Stomach (tissue), 9 donors: Measurements from ENCODE around the gene FMN2. TPM values are rescaled to one million over a fixed set of nuclear protein-coding genes. Genes with fewer than 3 reads are reported as not detected.

ENCODE experiments used
- DNase-seq, 2 donors: peaks; one replicate each; pipeline versions ENCODE4 v3.0.0 to v3.0.0-alpha.2; 2013 to 2019
- H3K27ac ChIP-seq, 5 donors: fragments of 200-600 bp in 4 of 5; sonication (generic) in 4 of 5; one replicate each; pipeline ENCODE4 v1.5.1; 2013 to 2019; ENCODE audit warnings: mild to moderate bottlenecking in 1 of 5, moderate library complexity in 1 of 5
- H3K27me3 ChIP-seq, 3 donors: fragments of 200-600 bp; sonication (generic); one replicate each; pipeline ENCODE4 v1.5.1; 2017 to 2019; ENCODE audit warnings: mixed run types in 1 of 3
- H3K36me3 ChIP-seq, 4 donors: fragments of 200-600 bp; sonication (generic); 1 replicate in 3 of 4; 2 replicates in 1 of 4; pipeline ENCODE4 v1.5.1; 2016 to 2019
- H3K4me1 ChIP-seq, 4 donors: fragments of 200-600 bp; sonication (generic); one replicate each; pipeline ENCODE4 v1.5.1; 2016 to 2019
- H3K4me3 ChIP-seq, 4 donors: fragments of 200-600 bp; sonication (generic) in 3 of 4; one replicate each; pipeline ENCODE4 v1.5.1; 2016 to 2019; ENCODE audit warnings: mild to moderate bottlenecking in 1 of 4
- H3K9me3 ChIP-seq, 4 donors: fragments of 200-600 bp; sonication (generic); one replicate each; pipeline ENCODE4 v1.5.1; 2016 to 2019
- CTCF ChIP-seq, 7 experiments: fragments of 450-650 bp in 4 of 7; fragments of 200-600 bp in 3 of 7; sonication (generic) in 3 of 7; IDR thresholded peaks; one replicate each; pipeline ENCODE4 v1.5.1; 2016 to 2019; ENCODE audit warnings: antibody characterized with exemption in 7 of 7, control low read depth in 2 of 7, mild to moderate bottlenecking in 1 of 7
- EP300 ChIP-seq: sonication (generic); formaldehyde crosslinking; IDR thresholded peaks from one replicate; pipeline ENCODE4 v1.6.1; 2017; ENCODE audit warnings: antibody characterized with exemption
- POLR2A ChIP-seq, 4 donors: fragments of 450-650 bp; IDR thresholded peaks; one replicate each; pipeline ENCODE4 v1.6.1; 2016; ENCODE audit warnings: antibody characterized with exemption in 4 of 4, control low read depth in 2 of 4, mild to moderate bottlenecking in 1 of 4, moderate library complexity in 1 of 4
- POLR2AphosphoS5 ChIP-seq, 3 donors: sonication (generic); formaldehyde crosslinking; IDR thresholded peaks; one replicate each; pipeline ENCODE4 v1.6.1; 2016; ENCODE audit warnings: antibody characterized with exemption in 3 of 3
- WGBS, 5 donors: extraction: QIAGEN DNeasy Blood & Tissue Kit in 3 of 5; methylation state at CpG; one replicate each; pipeline versions ENCODE4 v1.1.5 to v1.1.7; 2013 to 2018; 5-methylcytosine and 5-hydroxymethylcytosine counted together
- intact Hi-C: fragments of 100-400 bp; cut with DNase I; formaldehyde crosslinking; loops from one replicate; pipeline ENCODE4 v1.15.1; 2023; ENCODE audit warnings: low total_unique reads
- polyA plus RNA-seq, 3 donors: library from polyadenylated mRNA; stranded (reverse); fragments of 200-250 nt; gene quantifications; one replicate each; pipeline ENCODE4 v1.2.3, GENCODE V29; 2013
- total RNA-seq, 5 donors: library from RNA; depleted of rRNA; stranded (reverse); fragments of >200 nt; gene quantifications; one replicate each; pipeline versions ENCODE4 v1.1.0 to v1.2.3, GENCODE V29; 2014 to 2016
- donor health status: healthy with polysubstance abuse.
- donor health status: Bipolar disorder and iron deficiency.
- donor health status: healthy.

FMN2 gene
- total and polyA plus RNA-seq, 8 donors: 0.61 to 3.3 (median 0.87) TPM; not detected in 2

GRCh38 chr1:240341365-240342250 lies 249.9 kb downstream of the FMN2 start:
- TF ChIP-seq CTCF (IDR thresholded peaks at IDR 0.05) (no peak), EP300 (no peak), POLR2AphosphoS5 (IDR thresholded peaks at IDR 0.05) (no peak), POLR2A (IDR thresholded peaks at IDR 0.05) (no peak)
- Histone ChIP-seq H3K9me3 (no peaks in the 10 kb centered on the region), H3K27ac (no peak overlapping the region), H3K4me3 (no peak overlapping the region), H3K27me3 (no peaks in the 10 kb centered on the region), H3K4me1 (peaks cover 0 to 14% (median 6%) of the 10 kb centered on the region in 4 donors), H3K36me3 (no peaks in the 10 kb centered on the region)
- DNase-seq: peak in 1 of 2 donors; percentile 16
- WGBS, 5 donors: 29 to 47% (median 44%) methylated on average over 6 of the region's 6 CpGs
- intact Hi-C loops: no loop called here

- H3K4me1 ChIP-seq: peaks cover 0 to 14% (median 6%) of the 10 kb centered on the region in 4 donors
- H3K4me3 ChIP-seq: no peak overlapping the region
- no peaks in the 10 kb centered on the region for H3K27me3 ChIP-seq
- H3K27ac ChIP-seq: no peak overlapping the region
- intact Hi-C loops: no loop called here
- H3K36me3 ChIP-seq: no peaks in the 10 kb centered on the region
- no peaks in the 10 kb centered on the region for H3K9me3 ChIP-seq
- TF ChIP-seq EP300 (no peak), POLR2AphosphoS5 (IDR thresholded peaks at IDR 0.05) (no peak), CTCF (IDR thresholded peaks at IDR 0.05) (no peak), POLR2A (IDR thresholded peaks at IDR 0.05) (no peak)
- 66 to 79% (median 71%) methylated on average over 3 of the region's 3 CpGs for WGBS, 5 donors
- DNase-seq: no peak
Observed at GRCh38 chr1:240342251-240342625, 250.6 kb downstream of the FMN2 start.

GRCh38 chr1:240343045-240343444 lies 251.4 kb downstream of the FMN2 start:
- Histone ChIP-seq H3K36me3 (no peaks in the 10 kb centered on the region), H3K4me1 (peaks cover 0 to 14% (median 6%) of the 10 kb centered on the region in 4 donors), H3K9me3 (no peaks in the 10 kb centered on the region), H3K27ac (no peak overlapping the region), H3K4me3 (no peak overlapping the region), H3K27me3 (no peaks in the 10 kb centered on the region)
- 47 to 64% (median 57%) methylated on average over 2 of the region's 2 CpGs for WGBS, 5 donors
- intact Hi-C loops: no loop called here
- DNase-seq: no peak
- no peak for TF ChIP-seq EP300
- TF ChIP-seq POLR2A (IDR thresholded peaks at IDR 0.05): no peak
- TF ChIP-seq POLR2AphosphoS5 (IDR thresholded peaks at IDR 0.05): no peak
- TF ChIP-seq CTCF (IDR thresholded peaks at IDR 0.05): no peak

GRCh38 chr1:240343966-240344365 lies 252.3 kb downstream of the FMN2 start:
- Histone ChIP-seq H3K9me3 (no peaks in the 10 kb centered on the region), H3K4me3 (no peak overlapping the region), H3K36me3 (no peaks in the 10 kb centered on the region), H3K27ac (no peak overlapping the region), H3K27me3 (no peaks in the 10 kb centered on the region), H3K4me1 (peaks cover 0 to 14% (median 6%) of the 10 kb centered on the region in 4 donors)
- intact Hi-C loops: no loop called here
- TF ChIP-seq CTCF (IDR thresholded peaks at IDR 0.05): no peak
- no peak for TF ChIP-seq EP300
- no peak for TF ChIP-seq POLR2AphosphoS5 (IDR thresholded peaks at IDR 0.05)
- no peak for TF ChIP-seq POLR2A (IDR thresholded peaks at IDR 0.05)
- peak in 1 of 2 donors; percentile 33 for DNase-seq
